ENCODE results near the gene SPACDR.
"Not testable (repeated sequence)": the region's sequence is repeated elsewhere in the genome, so short reads cannot be mapped to it uniquely, and the experiment has no call there.

Gene SPACDR

DNA sequence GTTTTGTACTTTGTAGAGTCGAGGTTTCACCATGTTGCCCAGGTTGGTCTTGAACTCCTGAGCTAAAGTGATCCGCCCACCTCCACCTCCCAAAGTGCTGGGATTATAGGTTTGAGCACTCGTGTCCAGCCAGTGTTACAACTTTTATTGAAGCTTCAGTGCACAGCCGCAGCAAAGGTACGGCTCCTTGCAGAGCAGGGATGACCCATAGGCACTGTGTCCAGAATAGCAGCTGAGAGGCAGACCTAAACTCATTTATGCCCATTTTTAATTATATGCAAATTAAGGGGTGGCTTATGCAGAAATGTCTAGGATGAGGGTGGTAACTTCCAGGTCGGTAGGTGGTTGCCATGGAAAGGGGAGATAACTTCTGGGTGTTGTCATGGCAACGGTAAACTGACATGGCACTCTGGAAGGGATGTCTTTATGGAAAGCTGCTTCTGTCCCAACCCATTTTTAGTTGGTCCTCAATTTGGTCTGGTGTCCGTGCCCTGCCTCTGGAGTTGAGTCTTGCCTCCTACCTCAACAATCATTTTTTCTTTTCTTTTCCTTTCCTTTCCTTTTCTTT is 42.4 kb upstream of the SPACDR start:
- CTCF ChIA-PET: interaction anchor here (0.6 to 0.8 kb wide), 2 partner anchors 37 to 54 kb away, joined by 4 to 7 read pairs; no protein-coding TSS in a partner anchor

DNA sequence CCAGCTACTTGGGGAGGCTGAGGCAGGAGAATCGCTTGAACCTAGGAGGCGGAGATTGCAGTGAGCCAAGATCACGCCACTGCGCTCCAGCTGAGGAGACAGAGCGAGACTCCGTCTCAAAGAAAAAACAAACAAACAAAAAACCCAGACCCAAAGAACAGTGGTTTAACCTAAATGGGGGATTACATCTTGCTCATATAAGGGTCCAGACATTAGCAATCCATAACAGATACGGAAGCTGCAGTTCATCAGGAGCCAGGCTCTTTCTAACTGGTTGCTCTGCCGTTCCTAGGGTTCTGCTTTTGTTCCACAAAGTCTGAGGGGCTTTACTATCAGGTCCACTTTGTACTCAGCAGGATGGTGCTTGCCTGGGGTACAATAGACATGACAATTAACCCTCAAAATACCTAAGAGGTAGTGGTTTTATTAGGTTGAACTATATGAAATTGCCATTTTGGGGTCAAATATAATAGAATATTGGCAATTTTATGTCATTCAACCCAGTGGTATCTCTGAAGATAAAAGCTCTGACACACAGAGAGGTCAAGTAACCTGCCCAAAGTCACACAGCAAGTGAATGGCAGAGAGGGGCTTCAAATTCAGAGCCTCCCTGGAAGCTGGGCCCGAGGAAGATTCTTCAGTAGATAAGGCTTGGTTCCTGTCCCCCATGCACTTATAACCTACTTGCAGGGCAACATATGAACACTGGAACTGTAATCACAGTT is 41.0 kb upstream of the SPACDR start:
- no peak for DNase-seq (ENCODE audit: extremely low spot score)
- CTCF ChIA-PET: interaction anchor here (0.7 kb wide), 2 partner anchors 22 to 285 kb away, joined by 3 to 6 read pairs; partner anchors contain the start of gene PVRIG
- no peak for TF ChIP-seq HDGF (IDR thresholded peaks at IDR 0.05; ENCODE audit: borderline replicate concordance)
- no peak for TF ChIP-seq TARDBP (IDR thresholded peaks at IDR 0.05)
- no peak for TF ChIP-seq FOXA1 (IDR thresholded peaks at IDR 0.05)
- no peak for TF ChIP-seq FOXK2 (IDR thresholded peaks at IDR 0.05)
- no peak for TF ChIP-seq LEF1 (IDR thresholded peaks at IDR 0.05; ENCODE audit: borderline replicate concordance)
- no peak for TF ChIP-seq SP1 (IDR thresholded peaks at IDR 0.05)
- no peak for TF ChIP-seq ELF4 (IDR thresholded peaks at IDR 0.05)
- TF ChIP-seq, protein P1, sequence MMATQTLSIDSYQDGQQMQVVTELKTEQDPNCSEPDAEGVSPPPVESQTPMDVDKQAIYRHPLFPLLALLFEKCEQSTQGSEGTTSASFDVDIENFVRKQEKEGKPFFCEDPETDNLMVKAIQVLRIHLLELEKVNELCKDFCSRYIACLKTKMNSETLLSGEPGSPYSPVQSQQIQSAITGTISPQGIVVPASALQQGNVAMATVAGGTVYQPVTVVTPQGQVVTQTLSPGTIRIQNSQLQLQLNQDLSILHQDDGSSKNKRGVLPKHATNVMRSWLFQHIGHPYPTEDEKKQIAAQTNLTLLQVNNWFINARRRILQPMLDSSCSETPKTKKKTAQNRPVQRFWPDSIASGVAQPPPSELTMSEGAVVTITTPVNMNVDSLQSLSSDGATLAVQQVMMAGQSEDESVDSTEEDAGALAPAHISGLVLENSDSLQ (IDR thresholded peaks at IDR 0.05): no peak
- no peak for TF ChIP-seq NFRKB (IDR thresholded peaks at IDR 0.05)
- TF ChIP-seq ARNT (IDR thresholded peaks at IDR 0.05): no peak
- TF ChIP-seq BHLHE40 (IDR thresholded peaks at IDR 0.05; ENCODE audit: borderline replicate concordance): no peak
- no peak for TF ChIP-seq SUZ12 (IDR thresholded peaks at IDR 0.05)
- TF ChIP-seq FOXM1 (IDR thresholded peaks at IDR 0.05; ENCODE audit: borderline replicate concordance): no peak
- no peak for TF ChIP-seq CTBP1 (IDR thresholded peaks at IDR 0.05; ENCODE audit: borderline replicate concordance)
- TF ChIP-seq ZNF384 (IDR thresholded peaks at IDR 0.05): no peak
- TF ChIP-seq L3MBTL2 (conservative IDR thresholded peaks at IDR 0.05): no peak
- POLR2A ChIA-PET: no interaction called here

More for the DNA sequence above, 42.4 kb upstream of the SPACDR start:
- DNase-seq (ENCODE audit: extremely low spot score): no peak
- TF ChIP-seq, protein P1 (IDR thresholded peaks at IDR 0.05): peak; percentile 80
- TF ChIP-seq FOXM1 (IDR thresholded peaks at IDR 0.05; ENCODE audit: borderline replicate concordance): no peak
- POLR2A ChIA-PET: interaction anchor here (0.9 kb wide), 1 partner anchor 28 kb away, joined by 3 read pairs; the partner anchor contains the start of gene TSC22D4

DNA sequence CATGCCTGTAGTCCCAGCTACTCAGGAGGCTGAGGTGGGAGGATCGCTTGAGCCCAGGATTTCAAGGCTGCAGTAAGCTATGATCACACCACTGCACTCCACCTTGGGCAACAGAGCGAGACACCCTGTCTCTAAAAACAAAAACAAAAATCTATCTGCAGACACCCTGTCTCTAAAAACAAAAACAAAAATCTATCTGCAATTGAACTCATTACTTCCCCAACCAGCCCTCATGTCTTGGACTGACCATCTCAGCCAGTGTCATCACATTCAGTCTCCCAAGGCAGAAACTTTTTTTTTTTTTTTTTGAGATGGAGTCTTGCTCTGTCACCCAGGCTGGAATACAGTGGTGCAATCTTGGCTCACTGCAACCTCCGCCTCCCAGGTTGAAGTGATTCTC is 40.0 kb upstream of the SPACDR start:
- not testable (repeated sequence) for DNase-seq (ENCODE audit: extremely low spot score)
- POLR2A ChIA-PET: interaction anchor here (0.7 kb wide), 1 partner anchor 122 kb away, joined by 3 read pairs; no protein-coding TSS in a partner anchor
- TF ChIP-seq ZNF384 (IDR thresholded peaks at IDR 0.05): 0 out of 2 replicates have a peak, but pooled peaks have one; percentile 16
- CTCF ChIA-PET: interaction anchor here (1.1 kb wide), 1 partner anchor 58 kb away, joined by 3 read pairs; no protein-coding TSS in a partner anchor

DNA sequence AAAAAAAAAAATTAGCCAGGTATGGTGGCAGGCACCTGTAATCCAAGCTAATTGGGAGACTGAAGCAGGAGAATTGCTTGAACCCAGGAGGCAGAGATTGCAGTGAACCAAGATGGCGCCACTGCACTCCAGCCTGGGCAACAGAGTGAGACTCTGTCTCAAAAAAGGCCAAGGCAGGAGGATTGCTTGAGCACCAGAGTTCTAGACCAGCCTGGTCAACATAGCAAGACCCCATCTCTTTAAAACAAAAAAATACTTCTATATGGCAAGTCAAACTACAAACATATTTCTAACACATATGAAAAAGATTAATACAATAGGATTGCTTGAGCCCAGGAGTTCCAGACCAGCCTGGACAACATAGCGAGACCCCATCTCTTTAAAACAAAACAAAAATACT is 36.7 kb upstream of the SPACDR start:
- CTCF ChIA-PET: interaction anchor here (0.5 kb wide), 1 partner anchor 257 kb away, joined by 3 read pairs; no protein-coding TSS in a partner anchor
- POLR2A ChIA-PET; DNase-seq (ENCODE audit: extremely low spot score): not testable (repeated sequence)

DNA sequence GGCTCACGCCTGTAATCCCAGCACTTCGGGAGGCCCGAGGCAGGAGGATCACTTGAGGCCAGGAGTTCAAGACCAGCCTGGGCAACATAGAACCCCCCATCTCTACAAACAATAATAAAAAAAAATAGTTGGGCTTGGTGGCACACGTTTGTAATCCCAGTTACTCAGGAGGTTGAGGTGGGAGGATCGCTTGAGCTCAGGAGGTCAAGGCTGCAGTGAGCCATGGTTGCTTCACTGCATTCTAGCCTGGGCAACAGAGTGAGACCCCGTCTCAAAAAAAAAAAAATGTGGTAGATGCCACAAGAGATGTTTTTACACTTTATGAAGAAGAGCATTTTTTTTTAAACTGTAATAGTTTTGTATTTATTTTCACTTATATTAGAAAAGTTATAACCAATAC is 32.4 kb upstream of the SPACDR start:
- ChIA-PET POLR2A (interaction anchor here (0.7 kb wide), 1 partner anchor 392 kb away, joined by 4 read pairs; no protein-coding TSS in a partner anchor), CTCF (interaction anchor here (0.7 to 1.3 kb wide), 2 partner anchors 19 to 34 kb away, joined by 3 to 5 read pairs; no protein-coding TSS in a partner anchor)
- DNase-seq (ENCODE audit: extremely low spot score): no peak
- TF ChIP-seq FOXA1 (IDR thresholded peaks at IDR 0.05): no peak
- TF ChIP-seq CTBP1 (IDR thresholded peaks at IDR 0.05; ENCODE audit: borderline replicate concordance): no peak
- TF ChIP-seq SP1 (IDR thresholded peaks at IDR 0.05): no peak
- TF ChIP-seq, protein P1 (IDR thresholded peaks at IDR 0.05): no peak
- no peak for TF ChIP-seq HDGF (IDR thresholded peaks at IDR 0.05; ENCODE audit: borderline replicate concordance)
- TF ChIP-seq SUZ12 (IDR thresholded peaks at IDR 0.05): no peak
- TF ChIP-seq L3MBTL2 (conservative IDR thresholded peaks at IDR 0.05): no peak
- no peak for TF ChIP-seq LEF1 (IDR thresholded peaks at IDR 0.05; ENCODE audit: borderline replicate concordance)
- no peak for TF ChIP-seq TARDBP (IDR thresholded peaks at IDR 0.05)
- TF ChIP-seq BHLHE40 (IDR thresholded peaks at IDR 0.05; ENCODE audit: borderline replicate concordance): no peak
- no peak for TF ChIP-seq ARNT (IDR thresholded peaks at IDR 0.05)
- TF ChIP-seq ZNF384 (IDR thresholded peaks at IDR 0.05): no peak

DNA sequence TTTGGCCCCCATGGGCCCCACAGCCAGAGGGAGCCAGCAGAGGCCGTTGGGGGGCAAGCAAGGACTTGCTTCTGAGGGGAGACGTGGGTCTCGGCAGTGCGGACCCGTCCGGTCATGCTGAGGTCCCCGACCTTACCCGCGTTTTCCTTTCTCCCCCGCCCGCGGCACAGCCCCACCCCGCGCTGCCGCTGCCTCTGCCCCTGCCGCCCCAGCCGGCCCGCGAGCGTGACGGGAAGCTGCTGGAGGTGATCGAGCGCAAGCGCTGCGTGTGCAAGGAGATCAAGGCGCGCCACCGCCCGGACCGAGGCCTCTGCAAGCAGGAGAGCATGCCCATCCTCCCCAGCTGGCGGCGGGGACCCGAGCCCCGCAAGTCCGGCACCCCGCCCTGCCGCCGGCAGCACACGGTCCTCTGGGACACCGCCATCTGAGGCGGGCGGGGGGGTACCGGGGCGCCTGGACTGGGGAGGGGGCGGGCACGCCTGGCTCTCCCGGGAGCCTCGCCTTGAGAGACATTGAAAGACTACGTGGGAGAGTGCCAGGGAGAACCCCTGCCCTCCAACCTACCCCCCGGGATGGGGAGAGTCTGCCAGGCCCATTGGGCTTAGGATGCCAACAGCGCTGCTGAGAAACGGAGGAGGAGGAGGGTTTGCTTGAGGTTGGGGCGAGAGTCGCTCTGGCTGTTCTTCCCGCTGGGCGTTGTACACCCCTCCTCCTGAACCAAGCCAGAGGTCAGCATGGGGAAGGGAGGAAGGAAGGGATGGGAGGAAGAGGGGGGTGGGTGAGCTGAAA is 29.6 kb upstream of the SPACDR start:
- no peak for TF ChIP-seq L3MBTL2 (conservative IDR thresholded peaks at IDR 0.05)
- TF ChIP-seq FOXK2 (IDR thresholded peaks at IDR 0.05): no peak
- no peak for TF ChIP-seq CTBP1 (IDR thresholded peaks at IDR 0.05; ENCODE audit: borderline replicate concordance)
- CTCF ChIA-PET: interaction anchor here (0.7 kb wide), 1 partner anchor 197 kb away, joined by 4 read pairs; no protein-coding TSS in a partner anchor
- DNase-seq (ENCODE audit: extremely low spot score): no peak
- POLR2A ChIA-PET: interaction anchor here (1.1 kb wide), 1 partner anchor 57 kb away, joined by 3 read pairs; the partner anchor contains the start of gene PPP1R35

Data from HEK293T (cell line).